HFFc6 (cell line): Measurements from ENCODE around the gene HNF1B. TPM values are rescaled to one million over a fixed set of nuclear protein-coding genes. Genes with fewer than 3 reads are reported as not detected.

Experiments
- DNase-seq: peaks from one replicate; pipeline ENCODE4 v3.0.0-alpha.2; 2018
- H3K27ac Mint-ChIP-seq: 2 replicates; pipeline ENCODE4 v1.8.0; 2020; ENCODE audit warnings: mild to moderate bottlenecking, mixed read lengths
- H3K27me3 Mint-ChIP-seq: 2 replicates; pipeline ENCODE4 v1.8.0; 2021; ENCODE audit warnings: mild to moderate bottlenecking, moderate library complexity, mixed read lengths; ENCODE audit not compliant: insufficient read depth
- H3K36me3 Mint-ChIP-seq: 2 replicates; pipeline ENCODE4 v1.8.0; 2021; ENCODE audit warnings: low read depth, mixed read lengths
- H3K4me1 Mint-ChIP-seq: 2 replicates; pipeline ENCODE4 v1.8.0; 2020; ENCODE audit warnings: low read depth, mixed read lengths
- H3K4me3 Mint-ChIP-seq: 2 replicates; pipeline ENCODE4 v1.8.0; 2020; ENCODE audit warnings: mild to moderate bottlenecking, moderate library complexity, mixed read lengths
- H3K9me3 Mint-ChIP-seq: 2 replicates; pipeline ENCODE4 v1.8.0; 2020; ENCODE audit warnings: mild to moderate bottlenecking, mixed read lengths
- total RNA-seq, 6 experiments: library from RNA; stranded (reverse); fragmentation: NEBNext Ultra II Directional; extraction: Animal tissue kit (Norgen Biotek cat#: 25700); gene quantifications; 2 replicates in 1 of 6; 3 replicates in 5 of 6; pipeline ENCODE4 v1.2.3, GENCODE V29; 2021
- TF ChIP-seq, protein P1 (sequence below): fragments of 200-600 bp; sonication (generic); IDR thresholded peaks from 2 replicates; pipeline ENCODE4 v1.5.0; 2021; ENCODE audit warnings: antibody characterized with exemption, mild to moderate bottlenecking

The HNF1B gene
- total RNA-seq, 6 experiments from 2014 or later = not detected

- TF ChIP-seq, protein P1, sequence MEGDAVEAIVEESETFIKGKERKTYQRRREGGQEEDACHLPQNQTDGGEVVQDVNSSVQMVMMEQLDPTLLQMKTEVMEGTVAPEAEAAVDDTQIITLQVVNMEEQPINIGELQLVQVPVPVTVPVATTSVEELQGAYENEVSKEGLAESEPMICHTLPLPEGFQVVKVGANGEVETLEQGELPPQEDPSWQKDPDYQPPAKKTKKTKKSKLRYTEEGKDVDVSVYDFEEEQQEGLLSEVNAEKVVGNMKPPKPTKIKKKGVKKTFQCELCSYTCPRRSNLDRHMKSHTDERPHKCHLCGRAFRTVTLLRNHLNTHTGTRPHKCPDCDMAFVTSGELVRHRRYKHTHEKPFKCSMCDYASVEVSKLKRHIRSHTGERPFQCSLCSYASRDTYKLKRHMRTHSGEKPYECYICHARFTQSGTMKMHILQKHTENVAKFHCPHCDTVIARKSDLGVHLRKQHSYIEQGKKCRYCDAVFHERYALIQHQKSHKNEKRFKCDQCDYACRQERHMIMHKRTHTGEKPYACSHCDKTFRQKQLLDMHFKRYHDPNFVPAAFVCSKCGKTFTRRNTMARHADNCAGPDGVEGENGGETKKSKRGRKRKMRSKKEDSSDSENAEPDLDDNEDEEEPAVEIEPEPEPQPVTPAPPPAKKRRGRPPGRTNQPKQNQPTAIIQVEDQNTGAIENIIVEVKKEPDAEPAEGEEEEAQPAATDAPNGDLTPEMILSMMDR = no peak
- Mint-ChIP-seq H3K27ac (peak overlapping the region; percentile 92), H3K4me1 (peaks cover 40% of the 10 kb centered on the region), H3K4me3 (peak overlapping the region; percentile 97), H3K27me3 (0 out of 2 replicates have a peak, but pooled peaks cover 4% of the 10 kb centered on the region), H3K9me3 (no peaks in the 10 kb centered on the region), H3K36me3 (peaks cover 28% of the 10 kb centered on the region)
- DNase-seq = peak; percentile 29
Observed at GRCh38 chr17:37642681-37643080, 102.2 kb downstream of the HNF1B start.

DNA sequence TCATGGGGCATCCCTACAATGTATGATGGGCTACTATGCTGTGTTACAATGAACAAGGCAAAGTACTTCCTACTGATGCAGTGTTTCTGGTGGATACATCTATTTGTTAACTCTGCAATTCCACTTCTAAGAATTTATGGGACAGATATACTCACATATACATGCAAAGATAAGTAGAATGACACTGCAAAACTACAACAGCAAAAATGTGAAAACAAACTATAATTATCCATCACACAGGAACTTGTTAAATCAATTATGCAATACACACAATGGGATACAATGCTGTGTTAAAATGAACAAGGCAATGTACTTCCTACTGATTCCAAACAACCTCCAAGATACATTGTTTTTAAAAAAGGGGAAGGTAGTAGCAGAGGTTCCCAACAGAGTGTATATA, 104.8 kb downstream of the HNF1B start:
- Mint-ChIP-seq H3K4me1 (peaks cover 39% of the 10 kb centered on the region), H3K27ac (peak overlapping the region; percentile 30; the same call in 1 of the 2 replicates), H3K27me3 (0 out of 2 replicates have a peak, but pooled peaks cover 4% of the 10 kb centered on the region), H3K4me3 (peak overlapping the region; percentile 17; the same call in 1 of the 2 replicates), H3K36me3 (peaks cover 41% of the 10 kb centered on the region), H3K9me3 (no peaks in the 10 kb centered on the region)
- no peak for DNase-seq
- TF ChIP-seq, protein P1 = no peak

DNA sequence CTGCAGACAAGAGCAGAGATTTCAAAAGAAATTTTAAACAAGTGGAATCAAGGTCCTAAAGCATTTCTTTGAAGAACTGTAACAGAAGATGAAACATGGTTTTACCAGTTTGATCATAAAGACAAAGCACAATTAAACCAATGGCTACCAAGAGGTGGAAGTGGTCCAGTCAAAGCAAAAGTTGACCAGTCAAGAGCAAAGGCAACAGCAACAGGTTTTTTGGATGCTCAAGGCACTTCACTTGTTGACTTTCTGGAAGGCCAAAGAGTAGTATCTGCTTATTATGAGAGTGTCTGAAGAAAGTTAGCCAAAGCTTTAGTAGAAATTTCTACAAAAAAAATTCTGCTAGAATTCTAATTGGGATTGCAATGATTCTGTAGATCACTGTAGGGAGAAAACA, 106.9 kb downstream of the HNF1B start:
- Mint-ChIP-seq H3K9me3 (no peaks in the 10 kb centered on the region), H3K4me3 (no peak overlapping the region), H3K27me3 (0 out of 2 replicates have a peak, but pooled peaks cover 2% of the 10 kb centered on the region), H3K4me1 (peaks cover 27% of the 10 kb centered on the region), H3K27ac (no peak overlapping the region), H3K36me3 (peaks cover 41% of the 10 kb centered on the region)
- DNase-seq = no peak
- TF ChIP-seq, protein P1 = no peak

Other genes with a start within 250 kb of the HNF1B start
- gene SYNRG, start 135.6 kb downstream of the HNF1B start, total RNA-seq = 10 to 100 TPM; 30.8 to 39.5 (median 36.1) TPM
- gene DDX52, start 101.6 kb downstream of the HNF1B start, total RNA-seq = 10 to 100 TPM; 22.4 to 29.8 (median 26.8) TPM
- gene TBC1D3K, start 179.4 kb upstream of the HNF1B start, total RNA-seq = under 1 TPM in 1 of 6 experiments, not detected in 5; 0.58 TPM
- 1 to 10 TPM in 4 of 6 experiments, under 1 TPM in 2; 0.19 to 1.5 (median 1.1) TPM for gene TBC1D3L, start 244.0 kb upstream of the HNF1B start, total RNA-seq